Caco-2 (cell line): Measurements from ENCODE around the gene GPR22. TPM values are rescaled to one million over a fixed set of nuclear protein-coding genes. Genes with fewer than 3 reads are reported as not detected.

Source experiments
- BruUV-seq: library from RNA; stranded (reverse); fragments of 400-500 nt; replicated peaks from 2 replicates; lab custom pipeline; 2021; lab: Mats Ljungman, UMichigan
- CTCF ChIA-PET: fragments of 300-600 bp; sonication (Branson Sonifier 250); formaldehyde crosslinking; loops from one replicate; lab custom pipeline; 2022; ENCODE audit warnings: antibody characterized with exemption; lab: Charles Lee
- POLR2A ChIA-PET: fragments of 300-600 bp; sonication (Branson Sonifier 250); formaldehyde crosslinking; loops from one replicate; lab custom pipeline; 2022; ENCODE audit warnings: antibody characterized with exemption; lab: Charles Lee
- DNase-seq, 2 experiments: peaks; one replicate each; pipeline versions ENCODE4 v3.0.0 to v3.0.0-alpha.2; 2020 to 2022
- H3K27me3 ChIP-seq: replicated peaks from 2 replicates; pipeline ENCODE4 v1.6.0; 2011; ENCODE audit warnings: low read length; ENCODE audit not compliant: control insufficient read depth, insufficient read depth
- H3K36me3 ChIP-seq: 2 replicates; pipeline ENCODE4 v1.5.1; 2011; ENCODE audit warnings: low read length; ENCODE audit not compliant: control insufficient read depth, insufficient read depth
- H3K4me1 ChIP-seq: fragments of 250-450 bp; sonication (Bioruptor Pico); 2 replicates; pipeline ENCODE4 v1.5.1; 2020; ENCODE audit warnings: mild to moderate bottlenecking
- H3K4me3 ChIP-seq: 2 replicates; pipeline ENCODE4 v1.5.1; 2011; ENCODE audit warnings: low read depth, mild to moderate bottlenecking, control low read depth, low read length
- H3K9me3 ChIP-seq: fragments of 250-450 bp; sonication (Bioruptor Pico); 2 replicates; pipeline ENCODE4 v1.5.1; 2020; ENCODE audit warnings: mild to moderate bottlenecking, moderate library complexity
- H3K27ac Mint-ChIP-seq: one replicate; pipeline ENCODE4 v1.8.0; 2022; ENCODE audit warnings: mixed read lengths; ENCODE audit not compliant: unreplicated experiment
- H3K27me3 Mint-ChIP-seq: one replicate; pipeline ENCODE4 v1.8.0; 2022; ENCODE audit warnings: mixed read lengths; ENCODE audit not compliant: insufficient read depth, unreplicated experiment
- H3K36me3 Mint-ChIP-seq: one replicate; pipeline ENCODE4 v1.8.0; 2022; ENCODE audit warnings: mild to moderate bottlenecking, mixed read lengths; ENCODE audit not compliant: insufficient read depth, unreplicated experiment
- H3K4me1 Mint-ChIP-seq: one replicate; pipeline ENCODE4 v1.8.0; 2022; ENCODE audit warnings: low read depth, mixed read lengths; ENCODE audit not compliant: unreplicated experiment
- H3K4me3 Mint-ChIP-seq: one replicate; pipeline ENCODE4 v1.8.0; 2022; ENCODE audit warnings: mild to moderate bottlenecking, moderate library complexity, mixed read lengths; ENCODE audit not compliant: unreplicated experiment
- H3K9me3 Mint-ChIP-seq: one replicate; pipeline ENCODE4 v1.8.0; 2022; ENCODE audit warnings: mixed read lengths; ENCODE audit not compliant: unreplicated experiment
- intact Hi-C: fragments of 100-400 bp; cut with micrococcal nuclease; formaldehyde crosslinking; loops from one replicate; pipeline ENCODE4 v1.10.0; 2022; ENCODE audit not compliant: unreplicated experiment
- total RNA-seq: library from RNA; stranded (reverse); gene quantifications from 2 replicates; pipeline ENCODE4 v1.2.3, GENCODE V29; 2022
- TF ChIP-seq, protein P1 (sequence below), 2 experiments: fragments of 200-600 bp in 1 of 2; IDR thresholded peaks; 1 replicate in 1 of 2; 2 replicates in 1 of 2; pipeline versions ENCODE4 v1.5.1 to v1.8.0; 2011 to 2022; ENCODE audit warnings: antibody characterized with exemption in 1 of 2, control low read depth in 1 of 2, inconsistent platforms in 1 of 2, low read depth in 1 of 2, low read length in 1 of 2, mild to moderate bottlenecking in 1 of 2, moderate library complexity in 1 of 2; ENCODE audit not compliant: insufficient read depth in 1 of 2, severe bottlenecking in 1 of 2, unreplicated experiment in 1 of 2

The GPR22 gene
- total RNA-seq, 1 experiment from 2014 or later, result not detected

GRCh38 chr7:107494884-107495283, 25.0 kb downstream of the GPR22 start:
- BruUV-seq, result no TSS peak
- Histone ChIP-seq H3K4me3 (no peak overlapping the region), H3K36me3 (no peaks in the 10 kb centered on the region), H3K9me3 (no peaks in the 10 kb centered on the region), H3K4me1 (no peaks in the 10 kb centered on the region; the same call in 1 of the 2 replicates), H3K27me3 (no peaks in the 10 kb centered on the region)
- Mint-ChIP-seq H3K27ac (no peak overlapping the region), H3K9me3 (no peaks in the 10 kb centered on the region), H3K36me3 (no peaks in the 10 kb centered on the region), H3K27me3 (no peaks in the 10 kb centered on the region), H3K4me3 (no peak overlapping the region), H3K4me1 (peaks cover 9% of the 10 kb centered on the region)
- TF ChIP-seq, protein P1, sequence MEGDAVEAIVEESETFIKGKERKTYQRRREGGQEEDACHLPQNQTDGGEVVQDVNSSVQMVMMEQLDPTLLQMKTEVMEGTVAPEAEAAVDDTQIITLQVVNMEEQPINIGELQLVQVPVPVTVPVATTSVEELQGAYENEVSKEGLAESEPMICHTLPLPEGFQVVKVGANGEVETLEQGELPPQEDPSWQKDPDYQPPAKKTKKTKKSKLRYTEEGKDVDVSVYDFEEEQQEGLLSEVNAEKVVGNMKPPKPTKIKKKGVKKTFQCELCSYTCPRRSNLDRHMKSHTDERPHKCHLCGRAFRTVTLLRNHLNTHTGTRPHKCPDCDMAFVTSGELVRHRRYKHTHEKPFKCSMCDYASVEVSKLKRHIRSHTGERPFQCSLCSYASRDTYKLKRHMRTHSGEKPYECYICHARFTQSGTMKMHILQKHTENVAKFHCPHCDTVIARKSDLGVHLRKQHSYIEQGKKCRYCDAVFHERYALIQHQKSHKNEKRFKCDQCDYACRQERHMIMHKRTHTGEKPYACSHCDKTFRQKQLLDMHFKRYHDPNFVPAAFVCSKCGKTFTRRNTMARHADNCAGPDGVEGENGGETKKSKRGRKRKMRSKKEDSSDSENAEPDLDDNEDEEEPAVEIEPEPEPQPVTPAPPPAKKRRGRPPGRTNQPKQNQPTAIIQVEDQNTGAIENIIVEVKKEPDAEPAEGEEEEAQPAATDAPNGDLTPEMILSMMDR (IDR thresholded peaks at IDR 0.05; ENCODE audit: insufficient read depth in 1 of 2, low read depth in 1 of 2, low read length in 1 of 2, severe bottlenecking in 1 of 2, unreplicated experiment in 1 of 2), result no peak
- POLR2A ChIA-PET, result no interaction called here
- intact Hi-C loops, result no loop called here
- CTCF ChIA-PET, result no interaction called here
- no peak for DNase-seq

- CTCF ChIA-PET, result no interaction called here
- Mint-ChIP-seq H3K4me1 (peaks cover 9% of the 10 kb centered on the region), H3K36me3 (no peaks in the 10 kb centered on the region), H3K4me3 (no peak overlapping the region), H3K27me3 (no peaks in the 10 kb centered on the region), H3K27ac (no peak overlapping the region), H3K9me3 (no peaks in the 10 kb centered on the region)
- Histone ChIP-seq H3K4me1 (no peaks in the 10 kb centered on the region; the same call in 1 of the 2 replicates), H3K36me3 (no peaks in the 10 kb centered on the region), H3K9me3 (no peaks in the 10 kb centered on the region), H3K4me3 (no peak overlapping the region), H3K27me3 (no peaks in the 10 kb centered on the region)
- DNase-seq, result no peak
- TF ChIP-seq, protein P1 (IDR thresholded peaks at IDR 0.05; ENCODE audit: insufficient read depth in 1 of 2, low read depth in 1 of 2, low read length in 1 of 2, severe bottlenecking in 1 of 2, unreplicated experiment in 1 of 2), result no peak
- POLR2A ChIA-PET, result no interaction called here
- intact Hi-C loops, result no loop called here
- BruUV-seq, result no TSS peak
These were observed 25.7 kb downstream of the GPR22 start for GRCh38 chr7:107495516-107495915.

GRCh38 chr7:107499731-107500130, 29.9 kb downstream of the GPR22 start:
- no peaks in the 10 kb centered on the region; the same call in 1 of the 2 replicates for H3K4me1 ChIP-seq
- ChIA-PET POLR2A (no interaction called here), CTCF (no interaction called here)
- Mint-ChIP-seq H3K36me3 (peaks cover 10% of the 10 kb centered on the region), H3K4me3 (no peak overlapping the region), H3K27ac (no peak overlapping the region), H3K27me3 (no peaks in the 10 kb centered on the region), H3K4me1 (peaks cover 3% of the 10 kb centered on the region), H3K9me3 (no peaks in the 10 kb centered on the region)
- H3K27me3 ChIP-seq, result no peaks in the 10 kb centered on the region
- no TSS peak for BruUV-seq
- H3K36me3 ChIP-seq, result no peaks in the 10 kb centered on the region
- H3K4me3 ChIP-seq, result no peak overlapping the region
- TF ChIP-seq, protein P1 (IDR thresholded peaks at IDR 0.05; ENCODE audit: insufficient read depth in 1 of 2, low read depth in 1 of 2, low read length in 1 of 2, severe bottlenecking in 1 of 2, unreplicated experiment in 1 of 2), result no peak
- H3K9me3 ChIP-seq, result no peaks in the 10 kb centered on the region
- no peak for DNase-seq
- intact Hi-C loops, result loop anchor here (2.0 kb wide), 1 partner anchor 297 kb away; no protein-coding TSS in a partner anchor
